GM12878 (cell line): ENCODE data around the gene EPB42. TPM values are rescaled to one million over a fixed set of nuclear protein-coding genes. Genes with fewer than 3 reads are reported as not detected.

Experiments
- ATAC-seq: fragments of 200-7000 bp; cut with Tn5 transposase; 3 replicates; pipeline ENCODE4 v1.9.1; 2020; ENCODE audit warnings: mild to moderate bottlenecking, moderate library complexity
- BruUV-seq: library from RNA; stranded (reverse); fragments of 400-500 nt; replicated peaks from 2 replicates; lab custom pipeline; 2021; lab: Mats Ljungman, UMichigan
- CTCF ChIA-PET: fragments of 300-600 bp; sonication (Branson Sonifier 250); formaldehyde crosslinking; extraction: SDS; loops from one replicate; lab custom pipeline; 2021; ENCODE audit warnings: inconsistent platforms; lab: Yijun Ruan, JAX
- POLR2A ChIA-PET: fragments of 350-600 bp; formaldehyde crosslinking; extraction: SDS; loops from one replicate; lab custom pipeline; 2021; ENCODE audit warnings: inconsistent platforms; lab: Charles Lee
- RAD21 ChIA-PET: fragments of 300-600 bp; sonication (Branson Sonifier 250); formaldehyde crosslinking; loops from one replicate; lab custom pipeline; 2023; ENCODE audit warnings: antibody characterized with exemption; ENCODE audit not compliant: unreplicated experiment; lab: Charles Lee
- SMC1A ChIA-PET: fragments of 300-600 bp; sonication (Branson Sonifier 250); formaldehyde crosslinking; loops from one replicate; lab custom pipeline; 2023; ENCODE audit not compliant: unreplicated experiment, uncharacterized antibody; lab: Charles Lee
- DNase-seq: peaks from one replicate; pipeline ENCODE4 v3.0.0-alpha.2; 2011; ENCODE audit warnings: low read depth, low spot score
- FAIRE-seq: peaks from 3 replicates; lab custom pipeline; 2011; peaks lifted over from hg19 to GRCh38; lab: Jason Lieb, UNC
- H2AFZ ChIP-seq: 2 replicates; pipeline ENCODE4 v1.6.0; 2011; ENCODE audit warnings: low read depth, low read length, control low read depth; ENCODE audit not compliant: control insufficient read depth
- H3K27ac ChIP-seq: 2 replicates; pipeline ENCODE4 v1.5.1; 2011; ENCODE audit warnings: control low read depth; ENCODE audit not compliant: control insufficient read depth, insufficient read depth
- H3K27me3 ChIP-seq, 2 experiments: replicated peaks in 1 of 2; 2 replicates each; pipeline versions ENCODE4 v1.6.0 to v1.6.1; 2011; ENCODE audit warnings: low read length in 1 of 2; ENCODE audit not compliant: control insufficient read depth in 2 of 2, insufficient read depth in 2 of 2
- H3K36me3 ChIP-seq, 2 experiments: 2 replicates each; pipeline ENCODE4 v1.5.1; 2011; ENCODE audit warnings: low read length in 1 of 2; ENCODE audit not compliant: control insufficient read depth in 2 of 2, insufficient read depth in 2 of 2
- H3K4me1 ChIP-seq: 2 replicates; pipeline ENCODE4 v1.6.1; 2011; ENCODE audit warnings: mild to moderate bottlenecking, low read length, moderate library complexity, mixed read lengths; ENCODE audit not compliant: control insufficient read depth, insufficient read depth
- H3K4me2 ChIP-seq: 2 replicates; pipeline ENCODE4 v1.6.0; 2011; ENCODE audit warnings: control low read depth; ENCODE audit not compliant: control insufficient read depth, insufficient read depth
- H3K4me3 ChIP-seq: fragments of 200-600 bp; sonication (generic); 2 replicates; pipeline ENCODE4 v1.5.1; 2016
- H3K79me2 ChIP-seq: 2 replicates; pipeline ENCODE4 v1.6.0; 2011; ENCODE audit warnings: low read length; ENCODE audit not compliant: control insufficient read depth, insufficient read depth
- H3K9ac ChIP-seq: 2 replicates; pipeline ENCODE4 v1.8.0; 2011; ENCODE audit warnings: low read length, control low read depth, mixed read lengths; ENCODE audit not compliant: control insufficient read depth, insufficient read depth
- H3K9me3 ChIP-seq: replicated peaks from 3 replicates; pipeline ENCODE4 v1.5.1; 2011; ENCODE audit warnings: mild to moderate bottlenecking, low read length; ENCODE audit not compliant: control insufficient read depth, insufficient read depth
- H4K20me1 ChIP-seq: 2 replicates; pipeline ENCODE4 v1.6.0; 2011; ENCODE audit not compliant: control insufficient read depth, insufficient read depth
- CTCF ChIP-seq, 3 experiments: IDR thresholded peaks in 2 of 3; conservative IDR thresholded peaks in 1 of 3; 2 replicates each; pipeline ENCODE4 v1.5.1; 2011; ENCODE audit warnings: low read depth in 3 of 3, low read length in 3 of 3, mild to moderate bottlenecking in 3 of 3, control low read depth in 2 of 3, moderate library complexity in 2 of 3, inconsistent platforms in 1 of 3, mixed read lengths in 1 of 3; ENCODE audit not compliant: control insufficient read depth in 2 of 3, insufficient read depth in 1 of 3; ENCODE audit errors: extremely low read depth in 1 of 3
- E4F1 ChIP-seq: fragments of 450-650 bp; IDR thresholded peaks from 2 replicates; pipeline ENCODE4 v1.6.1; 2018; ENCODE audit warnings: borderline replicate concordance, mild to moderate bottlenecking; ENCODE audit not compliant: partially characterized antibody
- EED ChIP-seq: sonication (generic); IDR thresholded peaks from 2 replicates; pipeline ENCODE4 v1.6.1; 2016; ENCODE audit warnings: antibody characterized with exemption, low read depth
- TCF3 ChIP-seq: IDR thresholded peaks from 2 replicates; pipeline ENCODE4 v1.6.1; 2012; ENCODE audit warnings: low read depth, mild to moderate bottlenecking, low read length, borderline replicate concordance; ENCODE audit not compliant: insufficient read depth
- WGBS: methylation state at CpG from one replicate; pipeline ENCODE4 v1.1.6; 2016; ENCODE audit warnings: low lambda C conversion rate; ENCODE audit not compliant: insufficient replicate concordance, insufficient coverage; ENCODE audit errors: missing lambda C conversion rate; 5-methylcytosine and 5-hydroxymethylcytosine counted together
- in situ Hi-C: fragments of 300-500 bp; cut with MboI; formaldehyde crosslinking; loops from 9 replicates; pipeline ENCODE4 v1.14.3; 2018; ENCODE audit warnings: mixed read lengths
- intact Hi-C: fragments of 100-400 bp; cut with micrococcal nuclease; formaldehyde crosslinking; loops from one replicate; pipeline ENCODE4 v1.14.2; 2022; ENCODE audit not compliant: unreplicated experiment
- polyA plus RNA-seq, 11 experiments: library from polyadenylated mRNA; depleted of rRNA in 4 of 11; unstranded in 6 of 11; stranded (reverse) in 5 of 11; fragments of >200 nt; fragmentation: Nextera tagmentation in 4 of 11; fragmentation: Illumina TruSeq in 1 of 11; extraction: Ambion mirVana in 4 of 11; extraction: Trizol in 1 of 11; gene quantifications; 1 replicate in 1 of 11; 2 replicates in 10 of 11; pipeline versions ENCODE4 v1.2.1 to v1.2.3, GENCODE V29; 2011 to 2016; ENCODE audit warnings: inconsistent platforms in 2 of 11, missing spikeins in 2 of 11, low read depth in 1 of 11
- total RNA-seq, 4 experiments: library from RNA; depleted of rRNA in 3 of 4; stranded (reverse); fragments of >200 nt in 3 of 4; fragmentation: Illumina TruSeq in 1 of 4; extraction: Trizol in 1 of 4; gene quantifications; 2 replicates each; pipeline versions ENCODE4 v1.2.1 to v1.2.3, GENCODE V29; 2013 to 2021

EPB42 gene
- total and polyA plus RNA-seq, 10 of the 15 experiments (the other 5 are each of a cell fraction or from before 2014, with no cell fraction given), result not detected

DNA sequence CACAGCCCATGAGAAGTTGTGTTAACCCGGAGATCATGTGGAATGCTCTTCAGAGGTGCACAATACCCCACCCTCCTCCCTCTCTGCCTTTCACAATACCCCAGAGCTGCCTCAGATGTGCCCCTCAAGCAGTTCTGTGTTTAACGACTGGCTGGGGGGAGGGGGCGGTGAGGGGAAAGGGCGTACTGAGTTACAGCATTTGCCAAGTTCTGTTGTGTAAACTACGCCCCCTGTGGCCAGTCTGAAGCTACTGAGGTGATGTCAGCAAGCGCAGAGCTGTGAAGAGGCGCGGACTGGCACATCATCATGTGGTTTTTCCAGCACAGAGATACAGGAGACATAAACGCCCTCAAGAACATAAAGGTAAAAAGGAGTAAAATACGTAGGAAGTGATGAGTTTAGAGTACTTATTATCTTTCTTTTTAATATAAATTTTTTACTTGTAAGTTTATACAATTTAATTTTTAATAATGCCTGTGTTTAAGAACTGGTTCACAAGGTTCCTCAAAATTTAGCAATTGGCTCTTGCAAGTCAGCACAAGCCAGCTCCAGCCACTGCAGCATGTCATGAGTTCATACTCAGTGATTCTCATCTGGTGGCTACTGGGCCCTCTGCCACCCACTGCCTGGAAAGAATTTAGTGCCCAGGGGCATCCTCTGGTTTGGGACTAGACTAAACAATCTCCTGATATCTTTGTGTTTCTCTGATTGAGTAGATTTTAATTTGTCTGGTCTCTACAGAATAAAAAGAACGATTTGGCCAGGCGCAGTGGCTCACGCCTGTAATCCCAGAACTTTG lies 1.7 kb downstream of the EPB42 start:
- H4K20me1 ChIP-seq, result no peaks in the 10 kb centered on the region
- SMC1A ChIA-PET, result no interaction called here
- H3K4me3 ChIP-seq, result no peak overlapping the region
- RAD21 ChIA-PET, result interaction anchor here (0.6 kb wide), 1 partner anchor 1909 kb away, joined by 3 read pairs; no protein-coding TSS in a partner anchor
- 23% methylated on average over 13 of the region's 13 CpGs for WGBS
- CTCF ChIA-PET, result interaction anchor here (1.1 to 2.4 kb wide), 3 partner anchors 15 to 66 kb away, joined by 5 to 7 read pairs (median 5); partner anchors contain the start of gene TGM5
- POLR2A ChIA-PET, result no interaction called here
- no peak overlapping the region for H3K4me2 ChIP-seq
- H3K4me1 ChIP-seq, result no peaks in the 10 kb centered on the region
- no peaks in the 10 kb centered on the region for H3K36me3 ChIP-seq
- no peak overlapping the region for H3K27ac ChIP-seq
- H3K9me3 ChIP-seq, result no peaks in the 10 kb centered on the region; the same call in 2 of the 3 replicates
- H2AFZ ChIP-seq, result no peak overlapping the region
- in situ Hi-C loops, result no loop called here
- H3K9ac ChIP-seq, result no peak overlapping the region
- TF ChIP-seq EED (no peak), CTCF (IDR thresholded peaks at IDR 0.05 in 2 of 3, conservative IDR thresholded peaks at IDR 0.05 in 1 of 3; ENCODE audit: control insufficient read depth in 2 of 3, extremely low read depth in 1 of 3, insufficient read depth in 1 of 3, low read depth in 3 of 3, low read length in 3 of 3) (peak in 2 of 3 experiments; percentile 1 to 20; a peak in 1 of 6 replicates), E4F1 (no peak), TCF3 (no peak)
- H3K79me2 ChIP-seq, result no peaks in the 10 kb centered on the region
- DNase-seq (no peak), FAIRE-seq (no peak), ATAC-seq (no peak)
- intact Hi-C loops, result no loop called here
- BruUV-seq, result no TSS peak
- no peaks in the 10 kb centered on the region for H3K27me3 ChIP-seq
